ENCODE results near the gene TAF5L.
"Not testable (repeated sequence)": the region's sequence is repeated elsewhere in the genome, so short reads cannot be mapped to it uniquely, and the experiment has no call there.

The TAF5L gene

GRCh38 chr1:229642376-229642775, 16.5 kb upstream of the TAF5L start:
- DNase-seq (ENCODE audit: low read depth) = no peak

- no peak for DNase-seq (ENCODE audit: low read depth)
Measured at GRCh38 chr1:229641306-229641705, 15.4 kb upstream of the TAF5L start.

GRCh38 chr1:229640455-229640854, 14.5 kb upstream of the TAF5L start:
- no peak for DNase-seq (ENCODE audit: low read depth)

GRCh38 chr1:229637746-229638145, 11.8 kb upstream of the TAF5L start:
- DNase-seq (ENCODE audit: low read depth) = no peak

GRCh38 chr1:229636042-229636441, 10.1 kb upstream of the TAF5L start:
- DNase-seq (ENCODE audit: low read depth) = no peak

GRCh38 chr1:229631966-229632365, 6.0 kb upstream of the TAF5L start:
- DNase-seq (ENCODE audit: low read depth) = no peak

GRCh38 chr1:229631148-229631547, 5.2 kb upstream of the TAF5L start:
- no peak for DNase-seq (ENCODE audit: low read depth)

GRCh38 chr1:229629261-229629660, 3.3 kb upstream of the TAF5L start:
- no peak for DNase-seq (ENCODE audit: low read depth)

GRCh38 chr1:229627003-229627402, 1.1 kb upstream of the TAF5L start:
- DNase-seq (ENCODE audit: low read depth) = no peak

GRCh38 chr1:229625071-229625914, 629 bp downstream of the TAF5L start:
- peak; percentile 20 for DNase-seq (ENCODE audit: low read depth)

GRCh38 chr1:229624521-229625070, 1.3 kb downstream of the TAF5L start:
- DNase-seq (ENCODE audit: low read depth) = no peak

GRCh38 chr1:229623838-229624237, 2.1 kb downstream of the TAF5L start:
- no peak for DNase-seq (ENCODE audit: low read depth)

- no peak for DNase-seq (ENCODE audit: low read depth)
Measured at GRCh38 chr1:229623225-229623624, 2.7 kb downstream of the TAF5L start.

- not testable (repeated sequence) for DNase-seq (ENCODE audit: low read depth)
Measured at GRCh38 chr1:229622641-229623120, 3.2 kb downstream of the TAF5L start.

- DNase-seq (ENCODE audit: low read depth) = no peak
Measured at GRCh38 chr1:229621663-229622062, 4.3 kb downstream of the TAF5L start.

- no peak for DNase-seq (ENCODE audit: low read depth)
Measured at GRCh38 chr1:229620876-229621275, 5.0 kb downstream of the TAF5L start.

- no peak for DNase-seq (ENCODE audit: low read depth)
Measured at GRCh38 chr1:229619614-229620013, 6.3 kb downstream of the TAF5L start.

GRCh38 chr1:229619002-229619401, 6.9 kb downstream of the TAF5L start:
- DNase-seq (ENCODE audit: low read depth) = no peak

- DNase-seq (ENCODE audit: low read depth) = no peak
Measured at GRCh38 chr1:229617351-229618100, 8.4 kb downstream of the TAF5L start.

GRCh38 chr1:229614701-229615100, 11.2 kb downstream of the TAF5L start:
- no peak for DNase-seq (ENCODE audit: low read depth)

- no peak for DNase-seq (ENCODE audit: low read depth)
Measured at GRCh38 chr1:229613938-229614337, 12.0 kb downstream of the TAF5L start.

GRCh38 chr1:229608590-229608989, 17.3 kb downstream of the TAF5L start:
- DNase-seq (ENCODE audit: low read depth) = no peak

GRCh38 chr1:229607370-229607769, 18.6 kb downstream of the TAF5L start:
- no peak for DNase-seq (ENCODE audit: low read depth)
